Smooth muscle cell of the coronary artery (primary cell): ENCODE results near the gene ZNF814. TPM values are rescaled to one million over a fixed set of nuclear protein-coding genes. Genes with fewer than 3 reads are reported as not detected.

ENCODE experiments used
- total RNA-seq: library from RNA; depleted of rRNA; stranded (reverse); fragments of >200 nt; gene quantifications from 2 replicates; pipeline ENCODE4 v1.2.3, GENCODE V29; 2014; ENCODE audit warnings: low replicate concordance

ZNF814 gene
- 7.5 and 7.7 TPM in 2 replicates for total RNA-seq

GRCh38 chr19:57888560-57889231 is at the start of gene ZNF814:
Gene ZNF814 (minus strand): TSS chr19:57889037. CDS start chr19:57888802, 235 bp downstream.

GRCh38 chr19:57934820-57935665 is 46.2 kb upstream of the ZNF814 start, which contains the start of gene ZNF418:
Gene ZNF418 (minus strand): TSS chr19:57935402. CDS start chr19:57933822, 1,580 bp downstream.

GRCh38 chr19:57916168-57916995 is 27.5 kb upstream of the ZNF814 start, which contains the start of gene ZNF417:
Gene ZNF417 (minus strand): TSS chr19:57916592. CDS start chr19:57916411, 181 bp downstream.

GRCh38 chr19:57849666-57850473 is 39.0 kb downstream of the ZNF814 start, which contains the start of gene ZNF587:
Gene ZNF587 (plus strand): TSS chr19:57849859. CDS start chr19:57850039, 180 bp downstream.

GRCh38 chr19:57830071-57830602 is 58.7 kb downstream of the ZNF814 start, which contains the start of gene ZNF587B:
Gene ZNF587B (plus strand): TSS chr19:57830299. CDS start chr19:57830529, 230 bp downstream.

GRCh38 chr19:57814505-57815246 is 74.2 kb downstream of the ZNF814 start, which contains the start of gene ZNF552:
Gene ZNF552 (minus strand): TSS chr19:57814913. CDS start chr19:57814743, 170 bp downstream.

Other genes with a start within 250 kb of the ZNF814 start
- not detected in 2 replicates for gene ZSCAN4, start 220.1 kb downstream of the ZNF814 start, total RNA-seq
- 4.0 and 7.0 TPM in 2 replicates for gene ZNF551, start 207.1 kb downstream of the ZNF814 start, total RNA-seq
- gene ZNF154, start 179.8 kb downstream of the ZNF814 start, total RNA-seq = 4.4 and 4.9 TPM in 2 replicates
- gene ZNF671, start 161.4 kb downstream of the ZNF814 start, total RNA-seq = 9.6 and 11.1 TPM in 2 replicates
- 11.8 and 17.5 TPM in 2 replicates for gene ZNF776, start 142.2 kb downstream of the ZNF814 start, total RNA-seq
- gene ZNF586, start 119.4 kb downstream of the ZNF814 start, total RNA-seq = 12.6 and 15.9 TPM in 2 replicates
- gene ZNF552, start 74.1 kb downstream of the ZNF814 start, total RNA-seq = 3.4 and 3.7 TPM in 2 replicates
- 13.1 and 17.8 TPM in 2 replicates for gene ZNF587B, start 58.7 kb downstream of the ZNF814 start, total RNA-seq
- gene ZNF587, start 39.2 kb downstream of the ZNF814 start, total RNA-seq = 16.4 and 25.2 TPM in 2 replicates
- 18.7 and 22.5 TPM in 2 replicates for gene ZNF417, start 27.6 kb upstream of the ZNF814 start, total RNA-seq
- gene ZNF418, start 46.4 kb upstream of the ZNF814 start, total RNA-seq = 5.1 and 12.8 TPM in 2 replicates
- 4.3 and 6.0 TPM in 2 replicates for gene ZNF256, start 58.7 kb upstream of the ZNF814 start, total RNA-seq
- 0.23 TPM in 2 replicates for gene C19orf18, start 85.5 kb upstream of the ZNF814 start, total RNA-seq
- gene ZNF606, start 113.8 kb upstream of the ZNF814 start, total RNA-seq = 7.4 and 12.3 TPM in 2 replicates
- 0.23 TPM in 1 of 2 replicates, not detected in the other for gene ZSCAN1, start 145.0 kb upstream of the ZNF814 start, total RNA-seq
- gene ZNF135, start 170.2 kb upstream of the ZNF814 start, total RNA-seq = 3.6 and 3.9 TPM in 2 replicates
- gene ZSCAN18, start 209.2 kb upstream of the ZNF814 start, total RNA-seq = 12.3 and 26.2 TPM in 2 replicates